ENCODE results near the gene MCHR1.
A peak's percentile ranks its signal among the peaks of the same experiment; 100 is the strongest.

MCHR1 gene

GRCh38 chr22:40681451-40681850 lies 2.2 kb downstream of the MCHR1 start:
- no peak overlapping the region for H3K9ac ChIP-seq (ENCODE audit: low read length)
- H3K27ac ChIP-seq (ENCODE audit: low read depth, low read length) = no peak overlapping the region
- H3K4ac ChIP-seq (ENCODE audit: low read depth, low read length) = peak overlapping the region; percentile 47
- peaks cover 1% of the 10 kb centered on the region for H3K9me3 ChIP-seq (ENCODE audit: insufficient read depth, low read depth, low read length)
- no peak overlapping the region for H2AFZ ChIP-seq (ENCODE audit: insufficient read depth, low read length, poor library complexity)
- no peak for DNase-seq
- peaks cover 4% of the 10 kb centered on the region for H3K79me2 ChIP-seq (ENCODE audit: control insufficient read depth, insufficient read depth, low read length, poor library complexity)
- WGBS (ENCODE audit: extremely low coverage, insufficient coverage, insufficient read length) = no CpG with 5 or more reads among the region's 19 CpGs
- no peak overlapping the region for H3K4me2 ChIP-seq (ENCODE audit: low read length)
- peak overlapping the region; percentile 83 for H2BK12ac ChIP-seq (ENCODE audit: low read length)
- H2BK5ac ChIP-seq (ENCODE audit: low read depth, low read length, poor library complexity) = peak overlapping the region; percentile 12
- peak overlapping the region; percentile 89 for H2AK5ac ChIP-seq (ENCODE audit: low read length)
- peak overlapping the region; percentile 9 for H2BK120ac ChIP-seq (ENCODE audit: insufficient read depth, low read length, poor library complexity)
- peak overlapping the region; percentile 50 for H4K8ac ChIP-seq (ENCODE audit: low read depth, low read length)
- peak overlapping the region; percentile 80 for H4K91ac ChIP-seq (ENCODE audit: low read depth, low read length)
- H3K27me3 ChIP-seq (ENCODE audit: insufficient read depth, low read length) = no peaks in the 10 kb centered on the region
- H3K4me3 ChIP-seq (ENCODE audit: low read depth, low read length) = no peak overlapping the region
- H3K23ac ChIP-seq (ENCODE audit: low read length) = no peak overlapping the region
- peaks cover 21 to 45% of the 10 kb centered on the region in 2 experiments for H3K4me1 ChIP-seq (ENCODE audit: control insufficient read depth in 1 of 2, insufficient read depth in 2 of 2, low read length in 2 of 2)
- H3K14ac ChIP-seq (ENCODE audit: low read length) = peak overlapping the region; percentile 37
- peak overlapping the region; percentile 36 for H3K18ac ChIP-seq (ENCODE audit: low read length)
- H3K36me3 ChIP-seq (ENCODE audit: control insufficient read depth in 1 of 2, insufficient read depth in 2 of 2, low read length in 2 of 2) = peaks cover 11 to 12% of the 10 kb centered on the region in 2 experiments
- H3K79me1 ChIP-seq (ENCODE audit: low read length) = peaks cover 38% of the 10 kb centered on the region
- H4K12ac ChIP-seq (ENCODE audit: low read depth, low read length) = no peak overlapping the region

- WGBS (ENCODE audit: extremely low coverage, insufficient coverage, insufficient read length) = no CpG with 5 or more reads among the region's 9 CpGs
- peaks cover 1% of the 10 kb centered on the region for H3K9me3 ChIP-seq (ENCODE audit: insufficient read depth, low read depth, low read length)
- H2AFZ ChIP-seq (ENCODE audit: insufficient read depth, low read length, poor library complexity) = peak overlapping the region; percentile 15
- peaks cover under 1% of the 10 kb centered on the region for H3K79me2 ChIP-seq (ENCODE audit: control insufficient read depth, insufficient read depth, low read length, poor library complexity)
- peak overlapping the region; percentile 4 for H2BK5ac ChIP-seq (ENCODE audit: low read depth, low read length, poor library complexity)
- peak overlapping the region; percentile 7 for H3K4ac ChIP-seq (ENCODE audit: low read depth, low read length)
- H4K12ac ChIP-seq (ENCODE audit: low read depth, low read length) = no peak overlapping the region
- peak overlapping the region; percentile 57 for H2AK5ac ChIP-seq (ENCODE audit: low read length)
- H3K79me1 ChIP-seq (ENCODE audit: low read length) = peaks cover 33% of the 10 kb centered on the region
- H3K23ac ChIP-seq (ENCODE audit: low read length) = no peak overlapping the region
- H3K27ac ChIP-seq (ENCODE audit: low read depth, low read length) = no peak overlapping the region
- DNase-seq = no peak
- peak overlapping the region; percentile 63 for H4K8ac ChIP-seq (ENCODE audit: low read depth, low read length)
- H3K27me3 ChIP-seq (ENCODE audit: insufficient read depth, low read length) = no peaks in the 10 kb centered on the region
- no peak overlapping the region for H3K4me2 ChIP-seq (ENCODE audit: low read length)
- H3K18ac ChIP-seq (ENCODE audit: low read length) = peak overlapping the region; percentile 67
- no peak overlapping the region for H3K9ac ChIP-seq (ENCODE audit: low read length)
- peak overlapping the region; percentile 72 for H2BK120ac ChIP-seq (ENCODE audit: insufficient read depth, low read length, poor library complexity)
- H3K14ac ChIP-seq (ENCODE audit: low read length) = peak overlapping the region; percentile 32
- peaks cover 13 to 32% of the 10 kb centered on the region in 2 experiments for H3K4me1 ChIP-seq (ENCODE audit: control insufficient read depth in 1 of 2, insufficient read depth in 2 of 2, low read length in 2 of 2)
- peak overlapping the region; percentile 55 for H2BK12ac ChIP-seq (ENCODE audit: low read length)
- H3K36me3 ChIP-seq (ENCODE audit: control insufficient read depth in 1 of 2, insufficient read depth in 2 of 2, low read length in 2 of 2) = peaks cover 11 to 12% of the 10 kb centered on the region in 2 experiments
- peak overlapping the region; percentile 84 for H4K91ac ChIP-seq (ENCODE audit: low read depth, low read length)
- H3K4me3 ChIP-seq (ENCODE audit: low read depth, low read length) = no peak overlapping the region
Observed at GRCh38 chr22:40684728-40685127, 5.4 kb downstream of the MCHR1 start.

- no CpG with 5 or more reads among the region's 3 CpGs for WGBS (ENCODE audit: extremely low coverage, insufficient coverage, insufficient read length)
- Histone ChIP-seq H4K12ac (ENCODE audit: low read depth, low read length) (no peak overlapping the region), H3K27me3 (ENCODE audit: insufficient read depth, low read length) (no peaks in the 10 kb centered on the region), H2AK5ac (ENCODE audit: low read length) (peak overlapping the region; percentile 52), H3K27ac (ENCODE audit: low read depth, low read length) (no peak overlapping the region), H2BK120ac (ENCODE audit: insufficient read depth, low read length, poor library complexity) (peak overlapping the region; percentile 72), H2AFZ (ENCODE audit: insufficient read depth, low read length, poor library complexity) (no peak overlapping the region), H2BK5ac (ENCODE audit: low read depth, low read length, poor library complexity) (no peak overlapping the region), H3K4me3 (ENCODE audit: low read depth, low read length) (no peak overlapping the region), H4K8ac (ENCODE audit: low read depth, low read length) (peak overlapping the region; percentile 8), H3K23ac (ENCODE audit: low read length) (no peak overlapping the region), H2BK12ac (ENCODE audit: low read length) (peak overlapping the region; percentile 55), H3K14ac (ENCODE audit: low read length) (no peak overlapping the region), H3K9ac (ENCODE audit: low read length) (no peak overlapping the region), H4K91ac (ENCODE audit: low read depth, low read length) (peak overlapping the region; percentile 84), H3K4ac (ENCODE audit: low read depth, low read length) (peak overlapping the region; percentile 10), H3K18ac (ENCODE audit: low read length) (no peak overlapping the region), H3K79me1 (ENCODE audit: low read length) (peaks cover 30% of the 10 kb centered on the region), H3K9me3 (ENCODE audit: insufficient read depth, low read depth, low read length) (peaks cover 1% of the 10 kb centered on the region), H3K79me2 (ENCODE audit: control insufficient read depth, insufficient read depth, low read length, poor library complexity) (no peaks in the 10 kb centered on the region), H3K4me1 (ENCODE audit: control insufficient read depth in 1 of 2, insufficient read depth in 2 of 2, low read length in 2 of 2) (peaks cover 17 to 28% of the 10 kb centered on the region in 2 experiments), H3K4me2 (ENCODE audit: low read length) (no peak overlapping the region), H3K36me3 (ENCODE audit: control insufficient read depth in 1 of 2, insufficient read depth in 2 of 2, low read length in 2 of 2) (peaks cover 11 to 12% of the 10 kb centered on the region in 2 experiments)
- no peak for DNase-seq
Observed at GRCh38 chr22:40685406-40685805, 6.1 kb downstream of the MCHR1 start.

DNA sequence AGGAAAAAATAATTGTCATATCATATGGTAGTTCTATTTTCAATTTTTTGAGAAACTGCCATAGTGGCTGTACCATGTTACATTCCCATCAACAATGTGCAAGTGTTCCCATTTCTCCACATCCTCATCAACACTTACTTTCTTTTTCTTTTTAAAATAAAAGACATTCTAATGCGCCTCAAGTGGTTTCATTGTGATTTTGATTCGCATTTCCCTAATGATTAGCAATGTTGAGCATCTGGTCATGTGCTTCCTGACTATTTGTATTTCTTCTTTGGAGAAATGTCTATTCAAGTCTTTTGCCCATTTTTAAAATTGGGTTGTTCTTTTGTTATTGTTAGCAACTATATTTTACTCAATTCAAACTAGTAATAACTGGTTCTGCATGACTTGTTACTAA lies 8.4 kb downstream of the MCHR1 start:
- H3K18ac ChIP-seq (ENCODE audit: low read length) = no peak overlapping the region
- no CpG with 5 or more reads among the region's 2 CpGs for WGBS (ENCODE audit: extremely low coverage, insufficient coverage, insufficient read length)

More for the DNA sequence above, 8.4 kb downstream of the MCHR1 start:
- no peak for DNase-seq
- H3K9ac ChIP-seq (ENCODE audit: low read length) = no peak overlapping the region
- H2BK120ac ChIP-seq (ENCODE audit: insufficient read depth, low read length, poor library complexity) = no peak overlapping the region
- no peaks in the 10 kb centered on the region for H3K79me2 ChIP-seq (ENCODE audit: control insufficient read depth, insufficient read depth, low read length, poor library complexity)
- H2BK12ac ChIP-seq (ENCODE audit: low read length) = no peak overlapping the region
- no peaks in the 10 kb centered on the region for H3K36me3 ChIP-seq (ENCODE audit: control insufficient read depth in 1 of 2, insufficient read depth in 2 of 2, low read length in 2 of 2)
- no peak overlapping the region for H4K91ac ChIP-seq (ENCODE audit: low read depth, low read length)
- no peak overlapping the region for H2AFZ ChIP-seq (ENCODE audit: insufficient read depth, low read length, poor library complexity)
- no peak overlapping the region for H3K14ac ChIP-seq (ENCODE audit: low read length)
- H3K27ac ChIP-seq (ENCODE audit: low read depth, low read length) = no peak overlapping the region
- H3K9me3 ChIP-seq (ENCODE audit: insufficient read depth, low read depth, low read length) = no peaks in the 10 kb centered on the region
- peaks cover 10 to 12% of the 10 kb centered on the region in 2 experiments for H3K4me1 ChIP-seq (ENCODE audit: control insufficient read depth in 1 of 2, insufficient read depth in 2 of 2, low read length in 2 of 2)
- H4K12ac ChIP-seq (ENCODE audit: low read depth, low read length) = no peak overlapping the region
- no peak overlapping the region for H3K4ac ChIP-seq (ENCODE audit: low read depth, low read length)
- H2BK5ac ChIP-seq (ENCODE audit: low read depth, low read length, poor library complexity) = no peak overlapping the region
- no peak overlapping the region for H4K8ac ChIP-seq (ENCODE audit: low read depth, low read length)
- H3K4me2 ChIP-seq (ENCODE audit: low read length) = no peak overlapping the region
- H3K23ac ChIP-seq (ENCODE audit: low read length) = no peak overlapping the region
- H3K4me3 ChIP-seq (ENCODE audit: low read depth, low read length) = no peak overlapping the region
- no peaks in the 10 kb centered on the region for H3K27me3 ChIP-seq (ENCODE audit: insufficient read depth, low read length)
- H3K79me1 ChIP-seq (ENCODE audit: low read length) = peaks cover 9% of the 10 kb centered on the region
- no peak overlapping the region for H2AK5ac ChIP-seq (ENCODE audit: low read length)
